HepG2 (cell line): ENCODE measurements around the gene ARRDC1. TPM values are rescaled to one million over a fixed set of nuclear protein-coding genes. Genes with fewer than 3 reads are reported as not detected.

ENCODE experiments used
- ATAC-seq: fragments of 200-7000 bp; cut with Tn5 transposase; 3 replicates; pipeline ENCODE4 v1.9.1; 2020; ENCODE audit warnings: mild to moderate bottlenecking, moderate library complexity
- BruUV-seq: library from RNA; stranded (reverse); fragments of 400-500 nt; replicated peaks from 2 replicates; lab custom pipeline; 2021; lab: Mats Ljungman, UMichigan
- CTCF ChIA-PET: fragments of 300-600 bp; formaldehyde crosslinking; extraction: SDS; loops from one replicate; lab custom pipeline; 2021; ENCODE audit warnings: low total read pairs, inconsistent platforms, low intra/inter-chr PET ratio; lab: Yijun Ruan, JAX
- POLR2A ChIA-PET: fragments of 350-600 bp; sonication (Branson Sonifier 250); formaldehyde crosslinking; loops from one replicate; lab custom pipeline; 2020; ENCODE audit warnings: antibody characterized with exemption, inconsistent platforms; lab: Yijun Ruan, JAX
- DNase-seq: peaks from one replicate; pipeline ENCODE4 v3.0.0-alpha.2; 2015; ENCODE audit warnings: low spot score
- FAIRE-seq: peaks from 3 replicates; lab custom pipeline; 2011; peaks lifted over from hg19 to GRCh38; lab: Jason Lieb, UNC
- H2AFZ ChIP-seq: one replicate; pipeline ENCODE4 v1.6.1; 2011; ENCODE audit warnings: low read length, inconsistent platforms
- H3K27ac ChIP-seq: fragments of 300-600 bp; 3 replicates; pipeline ENCODE4 v1.8.0; 2011; ENCODE audit warnings: mixed run types, mild to moderate bottlenecking, mixed read lengths, low read length, inconsistent platforms; ENCODE audit not compliant: insufficient read depth; ENCODE audit errors: extremely low read length
- H3K27me3 ChIP-seq, 2 experiments: fragments of 200-600 bp in 1 of 2; 2 replicates in 1 of 2; 3 replicates in 1 of 2; pipeline versions ENCODE4 v1.6.0 to v1.8.0; 2011; ENCODE audit warnings: low read length in 2 of 2, mild to moderate bottlenecking in 2 of 2, moderate library complexity in 2 of 2, inconsistent platforms in 1 of 2; ENCODE audit not compliant: insufficient read depth in 2 of 2, control insufficient read depth in 1 of 2
- H3K36me3 ChIP-seq, 2 experiments: fragments of 200-600 bp in 1 of 2; replicated peaks in 1 of 2; 2 replicates in 1 of 2; 3 replicates in 1 of 2; pipeline versions ENCODE4 v1.5.1 to v1.8.0; 2011; ENCODE audit warnings: low read length in 2 of 2, inconsistent platforms in 1 of 2; ENCODE audit not compliant: insufficient read depth in 2 of 2, control insufficient read depth in 1 of 2
- H3K4me1 ChIP-seq: 2 replicates; pipeline ENCODE4 v1.5.1; 2012; ENCODE audit warnings: low read length, inconsistent platforms; ENCODE audit not compliant: insufficient read depth
- H3K4me2 ChIP-seq: 2 replicates; pipeline ENCODE4 v1.6.0; 2011; ENCODE audit warnings: low read depth, low read length, inconsistent platforms
- H3K4me3 ChIP-seq, 3 experiments: fragments of 200-600 bp in 1 of 3; sonication (generic), shearing (Covaris generic) in 1 of 3; replicated peaks in 1 of 3; 2 replicates each; pipeline ENCODE4 v1.5.1; 2011 to 2016; ENCODE audit warnings: low read length in 3 of 3, inconsistent platforms in 2 of 3, low read depth in 2 of 3, mild to moderate bottlenecking in 2 of 3, control low read depth in 1 of 3, mixed read lengths in 1 of 3; ENCODE audit not compliant: insufficient read depth in 1 of 3
- H3K79me2 ChIP-seq: one replicate; pipeline ENCODE4 v1.6.1; 2011; ENCODE audit warnings: low read length, inconsistent platforms; ENCODE audit not compliant: insufficient read depth
- H3K9ac ChIP-seq: 2 replicates; pipeline ENCODE4 v1.6.0; 2011; ENCODE audit warnings: mild to moderate bottlenecking, low read depth, low read length, inconsistent platforms; ENCODE audit not compliant: insufficient read depth
- H3K9me3 ChIP-seq: 2 replicates; pipeline ENCODE4 v1.5.1; 2012; ENCODE audit warnings: mild to moderate bottlenecking, low read length
- H4K20me1 ChIP-seq: 2 replicates; pipeline ENCODE4 v1.6.0; 2011; ENCODE audit warnings: inconsistent platforms, mild to moderate bottlenecking, low read length, moderate library complexity; ENCODE audit not compliant: insufficient read depth
- BCL3 ChIP-seq: sonication (generic); formaldehyde crosslinking; IDR thresholded peaks from 2 replicates; pipeline ENCODE4 v1.5.1; 2020; ENCODE audit warnings: mild to moderate bottlenecking, missing genetic modification reagents, moderate library complexity
- EZH2 ChIP-seq: conservative IDR thresholded peaks from 2 replicates; pipeline ENCODE4 v1.6.1; 2012; ENCODE audit warnings: mild to moderate bottlenecking, low read depth, low read length, moderate library complexity
- GABPB1 ChIP-seq: IDR thresholded peaks from 2 replicates; pipeline ENCODE4 v1.6.1; 2016; ENCODE audit warnings: mild to moderate bottlenecking, missing genetic modification reagents, moderate library complexity, missing compliant biosample characterization
- HDAC2 ChIP-seq: sonication (generic); formaldehyde crosslinking; IDR thresholded peaks from 2 replicates; pipeline ENCODE4 v1.4.0; 2020; ENCODE audit warnings: missing genetic modification reagents
- HOXA3 ChIP-seq: sonication (generic); formaldehyde crosslinking; IDR thresholded peaks from 2 replicates; pipeline ENCODE4 v1.5.0; 2020; ENCODE audit warnings: missing genetic modification reagents
- KAT2B ChIP-seq: fragments of 150-350 bp; IDR thresholded peaks from 2 replicates; pipeline ENCODE4 v1.6.1; 2014; ENCODE audit warnings: low read depth, low read length, borderline replicate concordance
- NPAS2 ChIP-seq: sonication (generic); formaldehyde crosslinking; IDR thresholded peaks from 2 replicates; pipeline ENCODE4 v1.8.0; 2022; ENCODE audit warnings: mild to moderate bottlenecking, missing genetic modification reagents, borderline replicate concordance
- RFX3 ChIP-seq: IDR thresholded peaks from 2 replicates; pipeline ENCODE4 v1.6.1; 2016; ENCODE audit warnings: missing biosample characterization, missing genetic modification reagents
- TOPORS ChIP-seq: sonication (generic); formaldehyde crosslinking; IDR thresholded peaks from 2 replicates; pipeline ENCODE4 v1.8.0; 2023; ENCODE audit warnings: mild to moderate bottlenecking, missing genetic modification reagents
- ZHX2 ChIP-seq, 2 experiments: sonication (generic) in 1 of 2; formaldehyde crosslinking in 1 of 2; IDR thresholded peaks; 2 replicates each; pipeline versions ENCODE4 v1.6.1 to v1.9.0; 2014 to 2022; ENCODE audit warnings: antibody characterized with exemption in 1 of 2, borderline replicate concordance in 1 of 2, inconsistent platforms in 1 of 2, low read depth in 1 of 2, missing genetic modification reagents in 1 of 2
- ZNF343 ChIP-seq: sonication (generic); formaldehyde crosslinking; IDR thresholded peaks from 2 replicates; pipeline ENCODE4 v1.4.0; 2020; ENCODE audit warnings: mild to moderate bottlenecking, missing genetic modification reagents
- ZNF484 ChIP-seq: sonication (generic); formaldehyde crosslinking; IDR thresholded peaks from 2 replicates; pipeline ENCODE4 v1.5.1; 2020; ENCODE audit warnings: mild to moderate bottlenecking, low read depth, missing genetic modification reagents, borderline replicate concordance
- ZNF567 ChIP-seq: sonication (generic); formaldehyde crosslinking; IDR thresholded peaks from 2 replicates; pipeline ENCODE4 v1.8.1; 2023; ENCODE audit warnings: mild to moderate bottlenecking, missing genetic modification reagents, borderline replicate concordance
- ZNF740 ChIP-seq: sonication (generic); formaldehyde crosslinking; IDR thresholded peaks from 2 replicates; pipeline ENCODE4 v1.4.0; 2020; ENCODE audit warnings: missing genetic modification reagents
- ZSCAN31 ChIP-seq: sonication (generic); formaldehyde crosslinking; IDR thresholded peaks from 2 replicates; pipeline ENCODE4 v1.5.0; 2020; ENCODE audit warnings: low read depth, mild to moderate bottlenecking, missing genetic modification reagents
- WGBS: methylation state at CpG from one replicate; pipeline ENCODE4 v1.1.6; 2017; ENCODE audit warnings: low lambda C conversion rate; 5-methylcytosine and 5-hydroxymethylcytosine counted together
- in situ Hi-C: cut with HindIII; loops from 2 replicates; pipeline ENCODE4 v1.10.0; 2017; ENCODE audit warnings: low pct_unique_long_range_greater_than_20kb; ENCODE audit not compliant: extremely low pct_ligation_motif_present
- intact Hi-C: fragments of 100-400 bp; cut with micrococcal nuclease; formaldehyde crosslinking; loops from one replicate; pipeline ENCODE4 v1.10.0; 2022; ENCODE audit not compliant: unreplicated experiment
- polyA plus RNA-seq, 8 experiments: library from polyadenylated mRNA; depleted of rRNA in 3 of 8; stranded (reverse) in 7 of 8; unstranded in 1 of 8; fragments of >200 nt; fragmentation: Illumina TruSeq in 4 of 8; extraction: Trizol in 4 of 8; gene quantifications; 2 replicates each; pipeline versions ENCODE4 v1.2.1 to v1.2.3, GENCODE V29; 2011 to 2016; ENCODE audit warnings: low read depth in 4 of 8, missing spikeins in 1 of 8, mixed read lengths in 1 of 8; ENCODE audit not compliant: insufficient read depth in 1 of 8
- total RNA-seq, 5 experiments: library from RNA; depleted of rRNA; stranded (reverse); fragments of >200 nt; fragmentation: Illumina TruSeq; extraction: Trizol; gene quantifications; 2 replicates each; pipeline ENCODE4 v1.2.3, GENCODE V29; 2016; ENCODE audit warnings: low read depth in 1 of 5
- TF ChIP-seq, protein P1 (sequence below): sonication (generic); formaldehyde crosslinking; IDR thresholded peaks from 2 replicates; pipeline ENCODE4 v1.8.1; 2023; ENCODE audit warnings: mild to moderate bottlenecking, inconsistent platforms, moderate library complexity, missing genetic modification reagents, borderline replicate concordance

The ARRDC1 gene
- total and polyA plus RNA-seq, 2 of the 13 experiments (the other 11 are each of a cell fraction or from before 2014, with no cell fraction given), result 21.7 to 44.4 TPM

GRCh38 chr9:137663584-137663983 is 58.1 kb downstream of the ARRDC1 start:
- H3K27ac ChIP-seq, result no peak overlapping the region
- no TSS peak for BruUV-seq
- no peak for TF ChIP-seq ZNF567 (CRISPR knock-in tag)
- TF ChIP-seq ZNF740 (CRISPR knock-in tag), result no peak
- no peak for TF ChIP-seq NPAS2
- TF ChIP-seq HOXA3 (CRISPR knock-in tag), result no peak
- TF ChIP-seq TOPORS (CRISPR knock-in tag), result no peak
- no peak for TF ChIP-seq ZSCAN31 (CRISPR knock-in tag)
- no peak for TF ChIP-seq BCL3 (CRISPR knock-in tag)
- no peak for TF ChIP-seq ZHX2 (IDR thresholded peaks at IDR 0.05; ENCODE audit: low read depth)
- TF ChIP-seq ZHX2 (CRISPR knock-in tag; IDR thresholded peaks at IDR 0.05; ENCODE audit: borderline replicate concordance), result no peak
- TF ChIP-seq RFX3 (CRISPR knock-in tag), result no peak
- TF ChIP-seq HDAC2 (CRISPR knock-in tag), result no peak
- TF ChIP-seq, protein P1, sequence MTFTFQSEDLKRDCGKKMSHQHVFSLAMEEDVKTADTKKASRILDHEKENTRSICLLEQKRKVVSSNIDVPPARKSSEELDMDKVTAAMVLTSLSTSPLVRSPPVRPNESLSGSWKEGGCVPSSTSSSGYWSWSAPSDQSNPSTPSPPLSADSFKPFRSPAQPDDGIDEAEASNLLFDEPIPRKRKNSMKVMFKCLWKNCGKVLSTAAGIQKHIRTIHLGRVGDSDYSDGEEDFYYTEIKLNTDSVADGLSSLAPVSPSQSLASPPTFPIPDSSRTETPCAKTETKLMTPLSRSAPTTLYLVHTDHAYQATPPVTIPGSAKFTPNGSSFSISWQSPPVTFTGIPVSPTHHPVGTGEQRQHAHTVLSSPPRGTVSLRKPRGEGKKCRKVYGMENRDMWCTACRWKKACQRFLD, result no peak
- no peak for TF ChIP-seq ZNF343 (CRISPR knock-in tag)
- no peak for TF ChIP-seq ZNF484 (CRISPR knock-in tag)
- TF ChIP-seq GABPB1 (CRISPR knock-in tag), result no peak
- TF ChIP-seq EZH2, result no peak
- TF ChIP-seq KAT2B, result no peak

More at GRCh38 chr9:137663584-137663983, 58.1 kb downstream of the ARRDC1 start:
- Histone ChIP-seq H3K27me3 (no peaks in the 10 kb centered on the region), H3K79me2 (peaks cover 69% of the 10 kb centered on the region), H2AFZ (no peak overlapping the region), H3K9ac (no peak overlapping the region), H3K4me1 (peaks cover 36% of the 10 kb centered on the region), H3K4me3 (no peak overlapping the region), H3K36me3 (no peaks in the 10 kb centered on the region), H3K4me2 (no peak overlapping the region), H4K20me1 (peaks cover 16% of the 10 kb centered on the region; the same call in 1 of the 2 replicates), H3K9me3 (no peaks in the 10 kb centered on the region)
- CTCF ChIA-PET, result no interaction called here
- ATAC-seq (no peak), DNase-seq (no peak), FAIRE-seq (no peak)
- POLR2A ChIA-PET, result interaction anchor here (0.7 kb wide), 1 partner anchor 139 kb away, joined by 3 read pairs; no protein-coding TSS in a partner anchor
- in situ Hi-C loops (no loop called here), intact Hi-C loops (loop anchor here (5.0 kb wide), 1 partner anchor 41 kb away; no protein-coding TSS in a partner anchor)
- 90% methylated on average over 4 of the region's 4 CpGs for WGBS
